GM18909 (cell line): ENCODE measurements around the gene NOS1AP.

Experiments
- ATAC-seq: cut with Tn5 transposase; IDR thresholded peaks from one replicate; pipeline ENCODE4 v1.9.1; 2021; ENCODE audit warnings: mild to moderate bottlenecking; ENCODE audit not compliant: unreplicated experiment, poor library complexity

The NOS1AP gene

DNA sequence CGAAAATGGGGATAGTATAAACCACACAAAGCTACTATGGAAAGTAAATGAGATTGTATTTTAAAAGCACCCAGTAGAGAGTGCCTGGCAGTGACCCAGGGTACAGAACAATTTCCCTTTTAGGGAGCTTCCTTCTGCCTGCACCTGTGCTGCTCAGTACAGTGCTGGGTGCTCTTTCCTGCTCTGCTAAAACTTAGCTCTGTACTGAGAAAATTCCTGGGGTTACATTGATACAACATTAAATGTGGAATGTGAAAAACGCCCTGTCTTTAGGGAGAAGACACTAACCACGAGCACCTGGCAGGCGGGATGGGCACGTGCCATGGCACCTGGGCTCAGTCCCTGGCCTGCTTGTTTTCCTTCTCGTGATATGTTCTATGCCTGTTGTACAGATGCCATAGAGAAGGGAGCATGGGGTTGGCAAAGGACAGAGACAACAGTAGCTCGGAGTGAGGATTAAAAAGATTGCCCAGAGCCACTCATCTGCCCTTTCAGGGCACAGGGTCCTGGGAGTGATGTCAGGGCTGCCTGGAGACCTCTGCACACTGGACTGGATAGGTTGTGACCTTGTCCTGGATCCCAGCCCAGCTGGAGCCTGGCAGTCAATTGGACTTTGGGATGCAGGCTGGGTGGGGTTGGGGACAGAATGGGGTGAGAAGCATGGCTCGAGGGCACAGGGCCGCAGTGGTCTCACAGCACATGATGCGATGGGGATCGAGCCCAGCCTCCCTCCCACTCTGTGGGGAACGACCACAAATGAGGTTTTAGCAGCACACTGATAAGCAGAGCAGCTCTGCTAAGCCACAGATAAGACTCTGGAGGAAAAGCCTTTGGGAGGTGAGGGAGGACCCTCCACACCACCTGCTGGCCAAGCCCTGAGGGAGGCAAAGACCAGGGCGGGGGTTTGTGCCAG, 302.9 kb downstream of the NOS1AP start:
- ATAC-seq, result no peak

GRCh38 chr1:162373072-162373427, 303.6 kb downstream of the NOS1AP start:
- no peak for ATAC-seq

- no peak for ATAC-seq
Measured at GRCh38 chr1:162373541-162374260, 304.2 kb downstream of the NOS1AP start.

DNA sequence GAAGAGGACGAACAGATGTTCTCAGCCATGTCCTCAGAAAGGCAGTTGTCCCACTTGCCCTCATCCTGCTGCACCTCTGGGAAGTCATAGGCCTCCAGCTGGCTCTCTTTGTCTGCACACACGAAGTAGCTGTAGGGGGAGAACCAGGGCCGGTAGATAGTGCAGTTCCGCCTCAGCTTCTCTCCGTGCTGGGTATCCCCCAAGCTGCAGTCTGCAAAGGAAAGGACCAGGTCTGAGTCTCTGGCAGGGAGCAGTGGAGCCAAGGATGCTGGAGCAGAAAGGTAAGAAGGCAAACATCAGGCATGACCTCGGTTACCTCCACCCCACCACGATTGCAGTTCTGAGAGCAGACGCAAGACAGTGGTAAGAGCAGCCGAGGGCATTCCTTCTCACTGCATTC, 304.9 kb downstream of the NOS1AP start:
- no peak for ATAC-seq

DNA sequence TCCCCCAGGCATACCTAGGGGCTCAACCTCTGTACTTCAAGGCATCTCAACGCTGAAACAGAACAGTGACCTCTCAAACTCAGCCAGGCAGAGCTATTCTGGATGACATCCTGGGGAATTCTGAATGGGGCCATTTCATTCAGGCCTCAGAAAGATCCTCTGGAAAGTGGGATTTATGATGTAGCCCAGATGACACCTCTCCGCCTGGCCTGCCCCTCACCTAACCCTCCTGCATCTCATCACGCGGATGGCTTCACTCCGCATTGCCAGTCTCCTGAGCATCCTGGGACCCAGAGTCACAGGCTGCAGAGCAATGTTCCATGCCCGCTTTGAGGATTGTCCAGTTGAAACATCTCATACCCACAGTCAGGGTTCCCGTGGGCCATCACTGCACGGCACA, 306.0 kb downstream of the NOS1AP start:
- ATAC-seq, result no peak

GRCh38 chr1:162376691-162377090, 307.2 kb downstream of the NOS1AP start, which contains the start of gene SPATA46:
TSS of gene SPATA46 (minus strand) at chr1:162376854. CDS start at chr1:162376790, 64 bp downstream.
- no peak for ATAC-seq

- ATAC-seq, result no peak
Measured at GRCh38 chr1:162380061-162380846, 310.8 kb downstream of the NOS1AP start.

- ATAC-seq, result no peak
Measured at GRCh38 chr1:162381383-162381782, 311.9 kb downstream of the NOS1AP start, which contains the start of gene C1orf226. TSS of gene C1orf226 (plus strand) at chr1:162381728. CDS start at chr1:162381902, 174 bp downstream.

DNA sequence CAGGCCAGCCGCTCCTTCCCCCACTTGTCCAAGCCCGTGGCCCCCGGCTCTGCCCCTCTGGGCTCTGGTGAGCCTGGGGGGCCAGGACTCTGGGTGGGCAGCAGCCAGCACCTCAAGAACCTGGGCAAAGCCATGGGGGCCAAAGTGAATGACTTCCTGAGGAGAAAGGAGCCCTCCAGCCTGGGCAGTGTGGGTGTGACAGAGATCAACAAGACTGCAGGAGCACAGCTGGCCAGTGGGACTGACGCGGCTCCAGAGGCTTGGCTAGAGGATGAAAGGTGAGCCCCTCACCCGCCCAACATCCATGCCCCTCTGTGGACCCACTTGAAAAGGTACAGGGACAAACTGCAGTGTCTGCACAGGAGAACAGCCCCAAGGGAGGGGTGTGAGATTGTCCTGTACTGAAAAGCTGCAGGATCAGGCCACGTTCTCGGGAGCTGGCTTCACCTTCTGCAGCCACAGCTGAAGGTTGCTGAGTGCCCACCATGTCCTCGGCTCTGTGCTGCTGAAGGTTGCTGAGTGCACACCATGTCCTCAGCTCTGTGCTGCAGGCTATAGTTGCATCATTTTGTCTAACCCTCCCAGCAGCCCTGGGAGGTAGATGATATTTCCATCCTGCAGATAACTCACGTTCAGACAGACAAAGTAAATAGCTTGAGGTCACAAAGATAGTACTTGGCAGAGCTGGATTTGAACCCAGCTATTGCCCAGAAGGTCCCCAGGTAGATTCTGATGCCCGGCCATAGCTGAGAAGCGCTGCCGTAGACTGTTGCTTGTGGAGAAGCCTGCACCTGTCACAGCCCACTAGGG, 312.7 kb downstream of the NOS1AP start:
- ATAC-seq, result no peak

DNA sequence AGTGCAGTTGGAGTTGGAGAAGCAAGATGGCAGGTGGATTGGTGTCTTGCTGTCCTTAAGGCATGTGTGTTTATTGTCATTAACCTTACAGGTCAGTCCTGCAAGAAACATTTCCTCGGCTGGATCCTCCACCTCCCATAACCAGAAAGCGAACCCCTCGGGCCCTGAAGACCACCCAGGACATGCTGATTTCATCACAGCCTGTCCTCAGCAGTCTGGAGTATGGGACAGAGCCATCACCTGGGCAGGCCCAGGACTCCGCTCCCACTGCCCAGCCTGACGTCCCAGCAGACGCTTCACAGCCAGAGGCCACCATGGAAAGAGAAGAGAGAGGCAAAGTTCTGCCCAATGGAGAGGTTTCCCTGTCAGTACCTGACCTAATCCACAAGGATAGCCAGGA, 313.6 kb downstream of the NOS1AP start:
- no peak for ATAC-seq

- ATAC-seq, result no peak
Measured at GRCh38 chr1:162383516-162383915, 314.0 kb downstream of the NOS1AP start.

DNA sequence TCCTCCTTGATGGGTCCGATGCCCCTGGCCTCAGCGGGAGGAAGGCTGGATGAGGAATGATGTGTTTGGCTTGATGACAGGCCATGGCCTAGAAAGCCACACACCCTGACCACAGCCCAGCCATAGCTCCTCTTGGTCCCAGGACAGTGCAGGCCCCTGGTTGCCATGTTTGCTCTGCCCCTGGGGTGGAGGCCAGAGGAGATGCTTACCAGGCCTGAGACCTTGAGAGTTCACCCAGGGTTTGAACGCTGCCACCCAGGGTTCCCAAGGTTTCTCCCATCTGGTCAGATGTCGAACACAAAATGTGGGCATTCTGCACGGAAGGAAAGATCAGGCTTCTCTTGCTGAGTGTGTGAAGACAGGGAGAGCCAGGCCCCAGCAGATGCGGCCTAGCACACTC, 314.6 kb downstream of the NOS1AP start:
- no peak for ATAC-seq

- no peak for ATAC-seq
Measured at GRCh38 chr1:162384601-162385279, 315.2 kb downstream of the NOS1AP start.

GRCh38 chr1:162385280-162385623, 315.8 kb downstream of the NOS1AP start:
- ATAC-seq, result no peak

DNA sequence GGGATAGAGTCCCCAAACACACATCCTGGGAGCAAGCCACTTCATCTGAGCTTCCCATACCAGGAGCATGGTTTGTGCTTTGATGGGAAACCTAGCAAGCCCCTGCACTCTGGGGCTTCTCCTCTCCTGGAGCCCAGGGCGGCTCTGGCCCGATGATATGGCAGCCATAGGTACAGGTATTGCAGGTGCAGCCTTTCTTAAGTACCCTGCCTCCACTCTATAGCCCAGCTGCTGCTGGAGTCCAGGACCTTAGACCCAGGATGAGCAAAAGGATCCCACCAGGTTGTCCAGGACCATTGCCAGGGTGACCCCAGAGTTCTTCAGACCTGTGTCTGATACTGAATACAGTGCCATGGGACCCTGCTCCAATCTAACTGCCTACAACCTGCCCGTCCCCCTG, 316.2 kb downstream of the NOS1AP start:
- no peak for ATAC-seq

DNA sequence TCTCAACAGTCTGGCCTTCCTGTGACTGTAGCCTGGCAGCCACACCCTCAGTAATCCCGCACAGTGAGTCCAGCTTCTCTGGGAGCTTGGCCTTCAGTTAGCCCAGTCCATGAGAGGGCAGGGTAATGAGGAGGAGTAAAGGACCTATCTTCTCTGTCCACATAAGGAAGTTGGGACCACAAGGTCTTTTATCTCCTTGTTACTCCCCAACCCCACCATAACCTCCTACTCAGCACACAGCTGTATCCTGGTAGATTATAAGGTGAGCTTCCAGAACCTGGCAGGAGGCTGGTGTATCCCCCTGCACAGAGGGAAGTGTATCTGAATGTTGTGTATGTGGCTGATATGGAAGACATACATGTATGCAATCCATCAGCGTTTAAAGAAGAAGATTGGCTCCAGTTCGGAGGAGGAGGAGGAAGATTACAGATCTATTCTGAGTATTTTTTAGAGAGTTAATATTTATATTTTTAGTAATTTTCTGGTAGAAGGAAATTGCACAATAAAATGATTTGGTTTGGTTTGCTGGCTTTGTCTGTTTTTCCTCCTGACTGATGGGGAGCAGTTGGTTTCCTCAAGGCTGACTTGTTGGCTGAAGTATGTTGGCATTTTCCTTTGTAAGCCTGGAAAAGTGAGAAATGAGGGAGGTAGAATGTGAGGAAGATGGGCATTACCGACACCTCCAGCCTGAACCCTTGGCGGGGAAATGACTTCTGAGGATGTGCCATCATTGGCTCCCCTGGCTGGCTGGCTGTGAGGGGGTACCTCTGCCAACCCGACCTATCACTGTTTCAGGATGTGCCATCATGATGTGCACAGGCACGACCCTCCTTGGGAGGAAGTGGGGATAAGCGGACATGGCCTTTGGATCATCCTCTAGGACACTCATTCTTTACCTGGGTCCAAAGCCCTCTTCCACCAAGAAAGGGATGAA, 317.1 kb downstream of the NOS1AP start:
- no peak for ATAC-seq

GRCh38 chr1:162387226-162388082, 318.0 kb downstream of the NOS1AP start:
- ATAC-seq, result no peak
